Endothelial cell of umbilical vein (primary cell): ENCODE measurements around the gene PDE4B. TPM values are rescaled to one million over a fixed set of nuclear protein-coding genes. Genes with fewer than 3 reads are reported as not detected.

Source experiments
- BruUV-seq: library from RNA; stranded (reverse); fragments of 400-500 nt; replicated peaks from 2 replicates; lab custom pipeline; 2021; lab: Mats Ljungman, UMichigan
- CTCF ChIA-PET: fragments of 300-600, 350-600 bp; sonication (Branson Sonifier 250); formaldehyde crosslinking; loops from one replicate; lab custom pipeline; 2021; ENCODE audit warnings: antibody characterized with exemption, inconsistent platforms; lab: Charles Lee
- POLR2A ChIA-PET: fragments of 300-600, 350-600 bp; sonication (Branson Sonifier 250); formaldehyde crosslinking; loops from one replicate; lab custom pipeline; 2021; ENCODE audit warnings: antibody characterized with exemption, inconsistent platforms; lab: Charles Lee
- DNase-seq: peaks from one replicate; pipeline ENCODE4 v3.0.0-alpha.2; 2011; ENCODE audit warnings: low read depth, low spot score
- FAIRE-seq: peaks from 2 replicates; lab custom pipeline; 2011; peaks lifted over from hg19 to GRCh38; lab: Jason Lieb, UNC
- H2AFZ ChIP-seq: 2 replicates; pipeline ENCODE4 v1.6.0; 2012; ENCODE audit warnings: low read depth, low read length, control low read depth, inconsistent platforms
- H3K27ac ChIP-seq: 2 replicates; pipeline ENCODE4 v1.5.1; 2011; ENCODE audit warnings: low read depth, mild to moderate bottlenecking, control low read depth, low read length, moderate library complexity; ENCODE audit not compliant: insufficient read depth
- H3K27me3 ChIP-seq, 2 experiments: 2 replicates each; pipeline versions ENCODE4 v1.6.0 to v1.6.1; 2011; ENCODE audit warnings: low read length in 2 of 2, mixed read lengths in 1 of 2; ENCODE audit not compliant: control insufficient read depth in 2 of 2, insufficient read depth in 2 of 2
- H3K36me3 ChIP-seq, 2 experiments: 2 replicates in 1 of 2; 3 replicates in 1 of 2; pipeline ENCODE4 v1.5.1; 2011; ENCODE audit warnings: low read length in 2 of 2, mild to moderate bottlenecking in 1 of 2, moderate library complexity in 1 of 2; ENCODE audit not compliant: control insufficient read depth in 2 of 2, insufficient read depth in 2 of 2; ENCODE audit errors: extremely low read depth in 1 of 2
- H3K4me1 ChIP-seq: 3 replicates; pipeline ENCODE4 v1.5.1; 2011; ENCODE audit warnings: mild to moderate bottlenecking, low read length; ENCODE audit not compliant: control insufficient read depth, insufficient read depth; ENCODE audit errors: extremely low read depth
- H3K4me2 ChIP-seq: 2 replicates; pipeline ENCODE4 v1.6.1; 2011; ENCODE audit warnings: low read length, control low read depth, mixed read lengths; ENCODE audit not compliant: insufficient read depth
- H3K4me3 ChIP-seq, 3 experiments: fragments of 200-600 bp in 1 of 3; sonication (generic), shearing (Covaris generic) in 1 of 3; replicated peaks in 1 of 3; 2 replicates each; pipeline ENCODE4 v1.5.1; 2011 to 2016; ENCODE audit warnings: control low read depth in 3 of 3, low read length in 3 of 3, mild to moderate bottlenecking in 2 of 3, inconsistent platforms in 1 of 3, low read depth in 1 of 3, moderate library complexity in 1 of 3; ENCODE audit not compliant: insufficient read depth in 1 of 3
- H3K79me2 ChIP-seq: 2 replicates; pipeline ENCODE4 v1.6.0; 2012; ENCODE audit warnings: low read length, inconsistent platforms; ENCODE audit not compliant: control insufficient read depth, insufficient read depth
- H3K9ac ChIP-seq: replicated peaks from 2 replicates; pipeline ENCODE3; 2011; ENCODE audit warnings: low read length, control low read depth; ENCODE audit not compliant: insufficient read depth; ENCODE audit errors: extremely low read depth
- H3K9me1 ChIP-seq: replicated peaks from 3 replicates; pipeline ENCODE4 v1.6.0; 2011; ENCODE audit warnings: mild to moderate bottlenecking, low read length; ENCODE audit not compliant: control insufficient read depth, insufficient read depth; ENCODE audit errors: extremely low read depth
- H3K9me3 ChIP-seq: replicated peaks from 2 replicates; pipeline ENCODE4 v1.5.1; 2012; ENCODE audit warnings: low read length, inconsistent platforms; ENCODE audit not compliant: control insufficient read depth, insufficient read depth
- H4K20me1 ChIP-seq: replicated peaks from 2 replicates; pipeline ENCODE3; 2011; ENCODE audit warnings: mild to moderate bottlenecking, low read length; ENCODE audit not compliant: control insufficient read depth, insufficient read depth; ENCODE audit errors: extremely low read depth
- CTCF ChIP-seq, 2 donors: IDR thresholded peaks; 1 replicate in 1 of 2; 2 replicates in 1 of 2; pipeline ENCODE4 v1.5.1; 2011; ENCODE audit warnings: low read length in 2 of 2, mild to moderate bottlenecking in 2 of 2, moderate library complexity in 2 of 2, control low read depth in 1 of 2, inconsistent platforms in 1 of 2, low read depth in 1 of 2; ENCODE audit not compliant: insufficient read depth in 1 of 2; ENCODE audit errors: extremely low read depth in 1 of 2
- EZH2 ChIP-seq: IDR thresholded peaks from 2 replicates; pipeline ENCODE4 v1.6.1; 2012; ENCODE audit warnings: borderline replicate concordance, low read depth, mild to moderate bottlenecking, moderate library complexity, low read length, inconsistent platforms; ENCODE audit not compliant: severe bottlenecking
- FOS ChIP-seq: IDR thresholded peaks from 2 replicates; pipeline ENCODE4 v1.6.1; 2011; ENCODE audit warnings: mild to moderate bottlenecking, low read length, moderate library complexity, borderline replicate concordance; ENCODE audit not compliant: insufficient read depth
- GATA2 ChIP-seq: IDR thresholded peaks from 2 replicates; pipeline ENCODE4 v1.7.0; 2011; ENCODE audit warnings: low read depth, mild to moderate bottlenecking, moderate library complexity, mixed read lengths, low read length; ENCODE audit not compliant: insufficient read length, insufficient read depth
- JUN ChIP-seq: IDR thresholded peaks from 2 replicates; pipeline ENCODE4 v1.6.1; 2011; ENCODE audit warnings: borderline replicate concordance, low read depth; ENCODE audit not compliant: insufficient read length, insufficient read depth
- MAX ChIP-seq: IDR thresholded peaks from 2 replicates; pipeline ENCODE4 v1.6.1; 2011; ENCODE audit not compliant: insufficient read depth, insufficient read length
- MYC ChIP-seq: IDR thresholded peaks from one replicate; pipeline ENCODE4 v1.6.1; 2011; ENCODE audit warnings: mild to moderate bottlenecking, low read depth, low read length
- POLR2A ChIP-seq: IDR thresholded peaks from 2 replicates; pipeline ENCODE4 v1.6.1; 2012; ENCODE audit warnings: low read depth, mild to moderate bottlenecking, control low read depth, low read length
- POLR2AphosphoS5 ChIP-seq: IDR thresholded peaks from 2 replicates; pipeline ENCODE4 v1.6.1; 2012; ENCODE audit warnings: low read depth, mild to moderate bottlenecking, control low read depth, low read length, moderate library complexity; ENCODE audit not compliant: insufficient read depth
- dilution Hi-C: fragments of 300-500 bp; cut with MboI; formaldehyde crosslinking; loops from one replicate; pipeline ENCODE4 v1.15.0; 2019; ENCODE audit warnings: low sequenced_read_pairs; ENCODE audit not compliant: extremely low pct_ligation_motif_present
- intact Hi-C: fragments of 100-400 bp; cut with micrococcal nuclease; formaldehyde crosslinking; loops from one replicate; pipeline ENCODE4 v1.10.0; 2022
- polyA plus RNA-seq, 4 experiments: library from polyadenylated mRNA; depleted of rRNA in 3 of 4; stranded (reverse) in 3 of 4; unstranded in 1 of 4; fragments of >200 nt; gene quantifications; 2 replicates each; pipeline versions ENCODE4 v1.2.1 to v1.2.3, GENCODE V29; 2011 to 2012; ENCODE audit warnings: missing spikeins in 1 of 4
- total RNA-seq: library from RNA; stranded (reverse); gene quantifications from 2 replicates; pipeline ENCODE4 v1.2.3, GENCODE V29; 2021

The PDE4B gene
- total and polyA plus RNA-seq, 2 donors (not counting 3 experiments of a cell fraction or from before 2014, with no cell fraction given), result 63.5 to 69.8 TPM

- ChIA-PET POLR2A (no interaction called here), CTCF (interaction anchor here (1.2 kb wide), 1 partner anchor 19 kb away, joined by 3 read pairs; no protein-coding TSS in a partner anchor)
- Histone ChIP-seq H3K9me1 (no peaks in the 10 kb centered on the region), H3K4me2 (no peak overlapping the region), H3K36me3 (no peaks in the 10 kb centered on the region), H3K27me3 (peaks cover 1 to 2% of the 10 kb centered on the region in 2 experiments), H3K9ac (no peak overlapping the region), H3K27ac (no peak overlapping the region), H4K20me1 (no peaks in the 10 kb centered on the region), H3K9me3 (no peaks in the 10 kb centered on the region), H2AFZ (no peak overlapping the region), H3K4me1 (no peaks in the 10 kb centered on the region), H3K79me2 (no peaks in the 10 kb centered on the region), H3K4me3 (no peak overlapping the region)
- no peak for DNase-seq
- no TSS peak for BruUV-seq
- FAIRE-seq, result no peak
- intact Hi-C loops (no loop called here), dilution Hi-C loops (no loop called here)
- TF ChIP-seq FOS (no peak), JUN (no peak), GATA2 (no peak), POLR2A (no peak), CTCF (IDR thresholded peaks at IDR 0.05; ENCODE audit: extremely low read depth in 1 of 2, insufficient read depth in 1 of 2, low read depth in 1 of 2, low read length in 2 of 2) (no peak), POLR2AphosphoS5 (no peak), MAX (no peak), EZH2 (no peak), MYC (no peak)
Observed at GRCh38 chr1:65983500-65983899, 190.8 kb downstream of the PDE4B start.
